ENCODE results near the gene MICALL2.

The MICALL2 gene

DNA sequence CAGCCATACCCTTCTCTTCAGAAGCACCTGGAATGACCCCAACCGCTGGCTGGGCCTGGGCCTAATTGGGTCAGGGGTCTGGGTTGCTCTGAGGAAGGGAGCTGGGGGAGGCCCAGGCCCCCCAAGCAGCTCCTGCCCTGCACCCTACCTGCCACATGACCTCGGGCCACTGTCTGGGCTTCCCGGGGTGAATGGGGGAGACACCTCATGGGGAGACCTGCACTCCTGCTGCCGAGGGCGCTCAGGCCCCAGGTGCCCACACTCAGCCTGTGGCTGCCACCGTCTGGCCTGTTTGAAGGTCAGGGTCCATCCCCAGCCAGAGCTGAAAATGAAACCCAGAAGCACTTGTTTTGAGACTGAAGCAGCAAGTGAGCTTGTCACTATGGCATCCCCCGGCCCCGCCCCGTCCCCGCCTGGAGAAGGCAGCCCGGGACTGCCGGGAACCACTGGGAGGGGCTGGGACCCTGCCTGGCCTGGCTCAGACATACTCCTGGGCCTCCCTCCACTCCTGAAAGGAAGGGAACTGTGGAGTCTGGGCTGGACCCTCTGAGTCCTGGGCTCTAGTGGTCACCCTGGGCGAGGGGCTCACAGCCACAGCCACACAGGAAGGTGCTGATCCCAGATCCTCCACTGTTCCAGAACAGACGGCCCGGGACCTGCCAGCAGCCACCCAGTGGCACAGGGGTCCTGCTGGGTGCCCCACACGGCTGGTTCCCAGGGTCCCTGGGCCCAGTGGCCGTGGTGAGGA is 7.4 kb upstream of the MICALL2 start:
- no peak for DNase-seq

GRCh38 chr7:1464694-1465093 is 5.4 kb upstream of the MICALL2 start:
- no peak for DNase-seq

GRCh38 chr7:1463676-1464223 is 4.5 kb upstream of the MICALL2 start:
- DNase-seq, result no peak

- no peak for DNase-seq
These were observed 2.5 kb upstream of the MICALL2 start for GRCh38 chr7:1461646-1462375.

DNA sequence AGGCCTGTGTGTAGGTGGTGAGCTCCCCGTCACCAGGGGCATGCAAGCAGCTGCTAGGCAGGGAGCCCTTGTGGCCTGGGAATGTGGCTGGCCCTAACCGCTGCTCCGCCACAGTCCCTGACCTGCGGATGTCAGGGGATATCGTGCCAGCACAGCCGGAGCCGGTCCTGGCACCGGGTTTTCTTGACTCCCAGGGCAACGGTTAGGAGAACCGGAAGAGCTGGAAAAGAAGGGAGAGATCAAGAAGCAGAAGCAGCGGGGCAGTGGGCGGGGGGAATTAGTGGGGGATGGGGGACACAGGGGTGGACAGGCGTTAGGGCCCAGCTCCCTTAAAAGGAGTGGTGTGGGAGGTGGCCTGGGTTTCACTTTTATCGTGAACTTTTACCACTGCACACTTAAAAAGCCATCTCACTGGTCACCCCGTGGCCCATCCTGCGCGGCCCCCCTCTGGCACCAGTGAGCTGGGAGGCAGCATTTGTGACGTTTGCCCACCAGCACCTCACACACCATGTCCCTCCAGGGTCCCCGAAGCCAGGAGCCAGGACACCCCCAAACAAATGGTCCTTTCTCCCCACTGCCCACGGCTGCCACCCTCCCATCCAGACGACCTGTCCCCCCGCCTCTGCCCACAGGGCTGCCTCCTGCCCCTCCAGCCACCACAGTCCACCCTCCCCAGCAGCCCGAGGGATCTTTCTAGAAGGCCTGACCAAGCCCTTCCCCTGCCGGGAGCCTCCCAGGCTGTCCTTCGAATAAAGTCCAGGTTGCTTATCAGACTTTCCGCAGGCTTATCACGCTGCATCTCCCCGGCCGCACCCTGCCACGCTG is 1.8 kb upstream of the MICALL2 start:
- no peak for DNase-seq

DNA sequence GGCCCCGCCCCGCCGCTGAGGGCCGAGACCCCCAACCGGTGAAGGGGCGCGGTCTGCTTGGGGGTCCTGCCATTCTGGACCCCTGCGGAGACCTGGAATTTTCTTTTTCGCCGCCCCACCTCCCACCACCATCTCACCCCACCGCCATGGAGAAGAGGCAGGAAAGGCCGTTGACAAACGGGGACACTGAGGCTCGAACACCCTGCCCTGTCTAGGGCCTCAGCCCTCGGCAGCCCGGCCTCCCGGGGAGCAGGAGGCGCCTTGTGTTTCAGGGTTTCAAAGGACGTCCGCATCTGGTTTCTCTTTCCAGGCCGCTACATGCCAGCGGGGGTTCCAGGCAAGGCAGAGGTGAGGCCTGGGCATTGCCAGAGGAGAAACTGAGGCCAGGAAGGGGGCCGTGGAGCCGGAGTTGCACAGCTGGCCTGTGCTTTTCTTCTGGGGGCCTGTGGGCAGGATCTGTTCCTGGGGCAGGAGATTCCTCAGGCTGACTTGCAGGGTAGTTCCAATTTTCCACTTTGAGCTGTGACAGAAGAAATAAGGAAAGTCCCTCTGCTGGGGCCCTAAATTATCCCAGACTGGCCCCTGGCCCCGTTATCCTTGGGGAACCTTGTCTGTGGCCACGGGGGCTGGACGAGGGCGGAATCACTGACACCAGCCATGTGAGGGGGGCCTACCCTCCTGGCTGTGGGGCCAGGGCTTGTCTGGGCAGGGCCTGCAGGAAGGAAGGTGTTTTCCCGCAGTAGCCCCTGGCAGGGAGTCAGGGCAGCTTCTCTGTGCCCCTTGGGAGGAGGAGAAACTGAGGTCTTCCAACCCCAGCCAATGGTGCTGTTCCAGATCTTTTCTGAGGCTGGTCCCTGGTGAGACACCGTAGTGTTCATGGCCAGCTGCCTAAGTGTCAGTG is 900 bp upstream of the MICALL2 start:
- DNase-seq, result no peak

DNA sequence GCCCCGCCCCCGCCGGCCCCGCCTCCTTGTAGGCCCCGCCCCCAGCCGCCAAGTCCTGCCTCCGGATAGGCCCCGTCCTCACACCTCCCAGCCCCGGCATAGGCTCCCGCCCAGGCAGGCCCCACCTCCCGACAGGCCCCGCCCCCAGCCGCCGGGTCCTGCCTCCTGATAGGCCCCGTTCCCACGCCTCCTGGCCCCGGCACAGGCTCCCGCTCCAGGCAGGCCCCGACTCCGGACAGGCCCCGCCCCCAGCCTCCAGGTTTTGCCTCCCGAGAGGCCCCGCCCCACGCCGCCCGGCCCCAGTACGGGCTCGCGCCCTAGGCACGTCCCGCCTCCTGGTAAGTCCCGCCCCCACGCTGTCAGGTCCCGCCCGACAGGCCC is 232 bp upstream of the MICALL2 start:
- peak; percentile 98 to 99 for DNase-seq

DNA sequence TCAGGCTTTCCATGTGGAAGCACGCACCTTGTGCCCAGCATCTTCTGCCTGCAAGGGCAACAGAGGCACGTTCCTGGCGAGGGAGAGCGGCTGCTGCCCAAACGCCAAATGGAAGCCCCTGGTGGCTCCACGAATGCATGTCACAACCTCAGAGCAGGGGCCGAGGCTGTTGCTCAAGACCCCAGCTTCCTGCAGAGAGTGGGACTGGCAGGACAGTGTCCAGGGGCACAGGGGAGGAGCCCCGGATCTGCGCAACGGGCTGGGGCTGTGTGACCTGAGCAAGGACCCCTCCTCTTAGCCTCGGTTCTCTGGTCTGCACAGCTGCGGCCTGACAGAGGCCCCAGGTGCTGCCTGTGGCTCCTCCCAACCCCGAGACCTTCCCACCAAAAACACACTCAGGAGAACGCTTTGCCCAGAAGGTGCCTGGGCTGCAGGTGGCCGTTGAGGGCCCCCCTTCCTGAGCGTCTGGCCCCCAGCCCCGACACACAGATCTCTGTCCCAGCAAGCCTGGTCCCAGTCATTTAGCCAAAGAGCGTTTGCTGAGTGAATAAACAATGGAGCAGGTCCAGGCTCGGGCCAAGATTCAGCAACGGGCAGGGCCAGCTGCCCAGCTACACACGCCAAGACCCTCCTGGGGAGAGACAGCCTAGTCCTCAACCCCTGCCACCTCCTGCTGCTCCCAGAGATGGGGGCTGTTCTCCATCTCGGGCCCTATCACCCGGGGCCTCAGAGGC is 1.2 kb downstream of the MICALL2 start:
- no peak for DNase-seq

DNA sequence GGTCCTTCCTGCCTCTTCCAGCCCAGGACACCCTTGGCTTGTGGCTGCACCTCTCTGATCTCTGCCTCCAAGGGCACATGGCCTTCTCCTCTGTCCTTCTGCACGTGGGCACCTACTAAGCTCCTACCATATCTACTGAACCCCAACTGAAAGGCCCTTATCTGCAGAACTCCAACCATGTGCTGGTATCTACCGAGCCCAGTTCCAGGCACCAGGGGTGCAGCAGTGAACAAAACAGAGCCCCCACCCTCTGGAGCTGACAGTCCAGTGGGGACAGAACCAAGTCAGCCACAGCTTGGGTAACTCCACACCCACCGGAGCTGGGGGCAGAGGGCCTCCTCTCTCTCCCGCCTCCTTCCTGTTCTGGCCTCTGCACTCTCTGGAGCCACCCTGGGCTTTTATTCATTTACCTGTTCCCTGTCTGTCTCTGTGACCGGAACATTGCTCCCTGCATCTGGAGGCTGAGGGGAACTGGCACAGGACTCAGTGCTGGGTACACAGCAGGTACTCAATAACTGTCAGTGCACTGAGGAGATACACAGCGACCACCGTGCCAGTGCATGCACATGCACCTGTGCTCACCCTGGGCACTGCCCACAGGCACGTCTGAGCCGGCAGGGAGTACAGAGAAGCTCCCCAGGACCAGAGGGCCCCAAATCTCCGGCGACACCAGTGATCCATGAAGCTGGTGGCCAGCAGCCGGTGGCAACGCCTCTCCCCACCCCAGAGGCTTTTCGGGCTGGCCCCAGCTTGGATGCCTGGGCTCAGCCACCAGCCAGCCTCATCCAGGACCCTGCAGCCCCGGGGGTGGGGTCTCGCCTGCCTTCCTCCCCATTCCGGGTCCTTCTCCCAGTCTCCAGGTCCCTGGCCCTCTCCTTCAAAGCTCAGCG is 2.0 kb downstream of the MICALL2 start:
- no peak for DNase-seq

GRCh38 chr7:1455955-1456354 is 3.3 kb downstream of the MICALL2 start:
- DNase-seq, result no peak

DNA sequence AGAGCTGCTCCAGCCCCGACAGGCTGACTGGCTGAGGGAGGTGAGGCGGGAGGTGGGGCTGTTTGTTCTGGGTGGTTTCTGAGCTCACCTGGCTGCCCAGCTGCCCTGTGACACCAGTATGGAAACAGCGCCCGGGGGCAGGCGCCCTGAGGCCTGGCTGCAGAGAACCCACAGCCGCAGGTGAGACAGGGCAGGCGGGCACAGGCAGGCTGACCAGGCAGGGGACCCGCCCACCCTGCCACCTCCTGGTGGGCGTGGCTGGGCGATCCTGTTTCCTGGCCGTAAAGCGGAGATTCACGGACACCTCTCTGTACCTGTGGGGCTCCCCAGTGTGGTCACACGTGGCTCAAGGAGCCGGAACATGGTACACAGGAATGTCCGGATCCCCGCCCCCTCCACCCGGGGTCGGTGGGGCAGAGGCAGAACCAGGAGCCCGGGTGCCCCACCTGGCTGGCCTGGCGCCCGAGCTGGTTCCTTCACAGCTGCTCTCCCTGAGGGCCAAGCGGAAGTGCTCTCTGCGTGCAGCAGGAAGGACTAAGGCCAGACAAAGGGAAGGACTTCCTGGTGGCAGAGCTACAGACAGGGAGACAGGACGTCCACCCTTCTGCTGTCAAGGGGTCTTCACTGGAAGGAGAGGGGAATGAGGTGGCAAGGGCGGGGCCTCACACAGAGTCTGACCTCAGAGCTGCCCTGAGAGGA is 3.9 kb downstream of the MICALL2 start:
- DNase-seq, result no peak

DNA sequence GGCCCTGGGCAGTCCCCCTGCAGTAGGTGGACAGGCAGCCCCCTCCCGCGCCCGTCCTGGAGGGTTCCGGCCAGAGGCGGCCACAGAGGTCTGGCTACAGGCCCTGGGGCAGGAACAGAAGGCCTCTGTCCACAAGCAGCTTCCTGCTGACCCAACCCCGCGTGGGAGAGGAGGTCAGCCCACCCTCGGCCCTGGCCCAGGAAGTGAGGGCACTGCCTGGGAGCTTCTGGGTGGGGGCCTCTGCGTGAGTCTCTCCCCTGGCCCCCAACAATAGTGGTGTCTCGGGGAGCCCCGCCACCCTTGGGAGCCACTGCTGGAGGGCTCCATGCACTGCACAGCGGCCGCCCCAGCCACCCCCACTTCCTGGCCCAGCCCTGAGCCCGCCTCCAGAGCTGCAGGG is 4.7 kb downstream of the MICALL2 start:
- DNase-seq, result no peak

GRCh38 chr7:1452205-1452604 is 7.1 kb downstream of the MICALL2 start:
- DNase-seq, result no peak

DNA sequence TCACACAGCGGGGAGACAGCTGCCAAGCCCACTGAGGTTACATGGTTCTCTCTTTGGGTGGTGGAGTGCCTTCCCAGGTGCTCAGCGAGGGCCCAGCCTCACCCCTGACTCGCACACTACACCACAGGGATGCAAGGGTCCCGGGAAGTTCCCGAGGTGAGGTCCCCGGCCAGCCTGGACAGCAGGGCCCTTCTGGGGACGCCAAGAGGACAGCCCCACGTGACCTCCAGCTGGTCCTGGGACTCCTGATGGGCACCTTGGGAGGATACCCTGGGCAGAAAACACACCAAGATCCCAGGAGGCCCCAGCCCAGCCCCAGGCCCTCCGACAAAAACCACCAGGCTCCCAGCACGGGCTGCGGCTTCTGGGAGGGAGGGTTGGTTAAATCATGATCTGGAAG is 8.3 kb downstream of the MICALL2 start:
- DNase-seq, result no peak

DNA sequence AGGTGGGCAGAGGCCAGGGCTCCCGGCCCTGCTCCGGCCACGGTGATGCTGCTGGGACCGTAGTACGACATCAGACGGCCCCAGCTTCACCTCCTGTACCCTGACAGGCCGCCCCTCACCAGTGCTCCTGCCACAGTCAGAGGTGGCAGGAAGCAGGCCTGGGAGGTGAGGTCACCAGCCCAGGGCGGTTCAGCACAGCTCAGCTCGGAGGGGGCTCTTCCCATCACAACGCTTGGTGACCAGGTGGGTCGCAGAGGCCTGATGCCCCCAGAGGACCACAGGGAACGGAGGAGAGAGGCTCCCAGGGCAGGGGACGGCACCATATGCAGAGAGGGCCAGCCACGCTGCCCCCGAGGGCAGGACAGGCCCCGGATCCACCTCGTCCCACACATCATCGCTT is 8.8 kb downstream of the MICALL2 start:
- DNase-seq, result no peak

DNA sequence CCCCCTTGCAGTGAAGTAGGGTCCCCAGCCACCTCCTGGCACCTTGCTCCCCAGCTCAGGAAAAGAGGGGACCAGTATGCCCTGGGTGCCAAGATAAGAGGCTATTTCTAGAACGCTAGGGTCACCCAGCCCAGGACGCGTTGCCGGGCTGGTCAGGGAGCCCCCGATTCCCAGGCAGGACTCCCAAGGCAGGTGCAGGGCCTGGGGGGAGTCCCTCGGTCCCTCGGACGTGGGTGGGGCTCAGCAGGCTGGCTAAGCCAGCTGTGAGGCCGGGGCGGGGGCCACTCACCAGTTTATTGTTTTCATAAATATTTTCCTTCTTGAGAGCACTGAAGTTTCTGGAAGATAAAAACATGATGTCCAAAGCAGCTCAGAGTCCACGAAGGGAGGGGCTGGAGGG is 9.3 kb downstream of the MICALL2 start:
- no peak for DNase-seq

DNA sequence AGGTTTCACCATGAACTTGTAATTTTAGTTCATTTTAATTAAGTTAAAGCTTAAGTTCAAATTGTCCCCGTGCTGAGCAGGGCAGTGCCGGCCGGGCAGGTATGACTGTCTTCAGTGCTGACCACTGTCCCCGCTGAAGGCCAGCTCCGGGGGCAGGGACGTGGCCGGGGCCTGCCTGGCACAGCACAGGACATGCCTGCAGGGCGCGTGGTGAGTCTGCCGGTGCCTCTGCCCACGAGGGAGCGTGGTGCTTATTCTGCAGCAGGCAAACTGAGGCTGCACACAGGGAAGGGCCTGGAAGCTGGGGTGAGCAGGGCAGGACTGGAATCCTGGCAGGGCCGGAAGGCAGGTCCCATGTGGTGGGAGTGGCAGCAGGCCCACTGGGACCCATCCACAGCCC is 9.8 kb downstream of the MICALL2 start:
- no peak for DNase-seq

DNA sequence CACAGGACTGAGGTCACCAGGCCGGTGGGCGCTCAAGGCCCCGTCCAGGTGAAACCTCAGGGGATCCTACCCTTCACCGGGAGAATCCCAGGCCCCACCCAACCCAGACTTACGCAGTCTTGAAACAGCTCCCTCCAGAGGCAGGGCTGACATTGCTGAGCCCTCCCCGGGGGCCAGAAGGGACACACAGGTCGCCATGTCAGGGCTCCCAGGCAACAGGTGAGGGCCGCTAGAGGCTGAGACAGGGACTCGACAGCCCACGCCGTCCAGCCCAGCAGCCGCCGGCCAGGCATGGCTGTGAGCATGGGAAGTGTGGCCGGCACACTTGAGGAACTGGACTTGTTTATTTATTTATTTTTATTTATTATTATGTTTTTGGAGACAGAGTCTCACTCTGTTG is 10.3 kb downstream of the MICALL2 start:
- no peak for DNase-seq

DNA sequence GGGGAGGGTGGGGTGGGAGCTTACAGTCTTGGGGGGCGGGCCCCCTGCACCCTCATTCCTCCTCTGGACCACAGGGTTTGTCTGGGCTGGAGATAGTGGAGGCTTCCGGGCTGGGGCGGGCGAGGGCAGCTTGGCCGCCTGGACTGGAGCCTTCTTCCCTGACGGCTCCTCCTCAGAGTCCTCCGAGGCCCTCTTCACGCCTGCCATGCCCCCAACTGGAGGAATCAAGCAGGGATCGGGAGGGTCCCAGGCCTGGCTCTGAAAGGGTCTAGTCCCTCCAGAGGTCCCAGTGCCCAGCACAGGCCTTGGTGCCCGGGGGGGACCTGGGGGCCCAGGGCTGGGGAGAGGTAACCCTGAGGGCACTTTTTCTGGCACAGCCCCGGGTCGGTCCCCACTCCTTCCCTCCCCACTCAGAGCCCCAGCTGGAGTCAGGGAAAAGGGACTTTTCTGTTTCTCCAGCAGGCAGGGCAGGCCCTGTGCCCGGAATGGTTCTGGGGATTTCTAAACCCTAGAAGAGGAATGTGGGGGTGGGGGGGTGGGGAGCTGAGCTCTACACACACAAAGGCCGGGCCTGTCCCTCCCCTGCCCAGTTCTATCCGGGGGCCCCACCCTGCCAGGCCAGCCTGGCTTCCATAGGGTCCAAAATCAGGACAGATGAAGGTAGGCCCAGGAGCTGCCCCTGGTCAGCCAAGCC is 11.6 kb downstream of the MICALL2 start:
- DNase-seq, result no peak
